Spleen (tissue), 7 donors: ENCODE data around the gene C19orf25.

Source experiments
- POLR2A ChIP-seq, 3 donors: fragments of 450-650 bp; IDR thresholded peaks; one replicate each; pipeline ENCODE4 v1.5.1; 2017; ENCODE audit warnings: antibody characterized with exemption in 3 of 3, mild to moderate bottlenecking in 1 of 3
- POLR2AphosphoS5 ChIP-seq, 3 donors: sonication (generic); formaldehyde crosslinking; IDR thresholded peaks; one replicate each; pipeline ENCODE4 v1.5.1; 2017; ENCODE audit warnings: antibody characterized with exemption in 3 of 3
- TF ChIP-seq, protein P1 (sequence below), 11 experiments: fragments of 200-600 bp in 7 of 11; fragments of 450-650 bp in 4 of 11; sonication (generic) in 4 of 11; IDR thresholded peaks in 8 of 11; conservative IDR thresholded peaks in 3 of 11; 1 replicate in 7 of 11; 2 replicates in 4 of 11; pipeline versions ENCODE4 v1.4.0 to v1.8.0; 2016 to 2021; ENCODE audit warnings: antibody characterized with exemption in 11 of 11, inconsistent platforms in 4 of 11, mild to moderate bottlenecking in 1 of 11
- donor health status: DM: no; HTN: no; CAD: no; lungs with moderate emphysema.
- donor health status: DM: no; HTN: no; CAD: no.
- donor health status: DM: no; HTN: no; CAD: no.

DNA sequence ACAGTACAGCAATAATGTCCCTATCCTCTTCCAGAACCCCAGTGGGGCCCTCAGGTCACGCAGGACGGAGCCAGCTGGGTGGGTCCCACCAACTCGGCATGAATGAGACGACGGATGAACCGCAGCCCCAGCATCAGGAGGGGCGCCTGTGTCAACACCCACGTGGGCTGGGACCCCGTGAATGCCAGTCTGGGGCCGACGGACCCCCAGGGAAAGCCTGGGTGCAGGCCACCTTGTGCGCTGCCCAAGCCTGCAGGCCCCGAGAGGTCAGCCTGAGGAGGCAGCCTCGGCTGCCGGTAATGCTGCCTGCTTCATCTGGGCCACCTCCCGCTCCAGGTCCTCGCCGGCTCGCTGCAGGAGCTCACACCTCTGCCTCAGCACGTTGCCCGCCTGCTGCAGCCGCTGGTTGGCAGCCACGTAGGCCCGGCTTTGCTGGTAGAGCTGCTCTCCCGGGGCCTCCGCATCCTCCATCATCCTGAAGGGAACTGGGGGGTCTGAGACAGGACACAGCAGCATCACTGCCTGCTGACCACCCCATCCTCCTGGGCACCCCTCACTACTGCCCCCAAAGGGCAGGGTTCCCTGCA lies 4.2 kb downstream of the C19orf25 start:
- TF ChIP-seq, protein P1, sequence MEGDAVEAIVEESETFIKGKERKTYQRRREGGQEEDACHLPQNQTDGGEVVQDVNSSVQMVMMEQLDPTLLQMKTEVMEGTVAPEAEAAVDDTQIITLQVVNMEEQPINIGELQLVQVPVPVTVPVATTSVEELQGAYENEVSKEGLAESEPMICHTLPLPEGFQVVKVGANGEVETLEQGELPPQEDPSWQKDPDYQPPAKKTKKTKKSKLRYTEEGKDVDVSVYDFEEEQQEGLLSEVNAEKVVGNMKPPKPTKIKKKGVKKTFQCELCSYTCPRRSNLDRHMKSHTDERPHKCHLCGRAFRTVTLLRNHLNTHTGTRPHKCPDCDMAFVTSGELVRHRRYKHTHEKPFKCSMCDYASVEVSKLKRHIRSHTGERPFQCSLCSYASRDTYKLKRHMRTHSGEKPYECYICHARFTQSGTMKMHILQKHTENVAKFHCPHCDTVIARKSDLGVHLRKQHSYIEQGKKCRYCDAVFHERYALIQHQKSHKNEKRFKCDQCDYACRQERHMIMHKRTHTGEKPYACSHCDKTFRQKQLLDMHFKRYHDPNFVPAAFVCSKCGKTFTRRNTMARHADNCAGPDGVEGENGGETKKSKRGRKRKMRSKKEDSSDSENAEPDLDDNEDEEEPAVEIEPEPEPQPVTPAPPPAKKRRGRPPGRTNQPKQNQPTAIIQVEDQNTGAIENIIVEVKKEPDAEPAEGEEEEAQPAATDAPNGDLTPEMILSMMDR (IDR thresholded peaks at IDR 0.05 in 8 of 11, conservative IDR thresholded peaks at IDR 0.05 in 3 of 11), result no peak
- TF ChIP-seq POLR2A (IDR thresholded peaks at IDR 0.05), result no peak
- TF ChIP-seq POLR2AphosphoS5 (IDR thresholded peaks at IDR 0.05), result no peak
